Subcutaneous preadipocyte (primary cell): Measurements from ENCODE around the gene BPIFB2. TPM values are rescaled to one million over a fixed set of nuclear protein-coding genes. Genes with fewer than 3 reads are reported as not detected.

Experiments used
- total RNA-seq: library from RNA; depleted of rRNA; stranded (reverse); fragments of >200 nt; gene quantifications from 2 replicates; pipeline ENCODE4 v1.2.3, GENCODE V29; 2012

Gene BPIFB2, protein sequence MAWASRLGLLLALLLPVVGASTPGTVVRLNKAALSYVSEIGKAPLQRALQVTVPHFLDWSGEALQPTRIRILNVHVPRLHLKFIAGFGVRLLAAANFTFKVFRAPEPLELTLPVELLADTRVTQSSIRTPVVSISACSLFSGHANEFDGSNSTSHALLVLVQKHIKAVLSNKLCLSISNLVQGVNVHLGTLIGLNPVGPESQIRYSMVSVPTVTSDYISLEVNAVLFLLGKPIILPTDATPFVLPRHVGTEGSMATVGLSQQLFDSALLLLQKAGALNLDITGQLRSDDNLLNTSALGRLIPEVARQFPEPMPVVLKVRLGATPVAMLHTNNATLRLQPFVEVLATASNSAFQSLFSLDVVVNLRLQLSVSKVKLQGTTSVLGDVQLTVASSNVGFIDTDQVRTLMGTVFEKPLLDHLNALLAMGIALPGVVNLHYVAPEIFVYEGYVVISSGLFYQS
- not detected in 2 replicates for total RNA-seq

DNA sequence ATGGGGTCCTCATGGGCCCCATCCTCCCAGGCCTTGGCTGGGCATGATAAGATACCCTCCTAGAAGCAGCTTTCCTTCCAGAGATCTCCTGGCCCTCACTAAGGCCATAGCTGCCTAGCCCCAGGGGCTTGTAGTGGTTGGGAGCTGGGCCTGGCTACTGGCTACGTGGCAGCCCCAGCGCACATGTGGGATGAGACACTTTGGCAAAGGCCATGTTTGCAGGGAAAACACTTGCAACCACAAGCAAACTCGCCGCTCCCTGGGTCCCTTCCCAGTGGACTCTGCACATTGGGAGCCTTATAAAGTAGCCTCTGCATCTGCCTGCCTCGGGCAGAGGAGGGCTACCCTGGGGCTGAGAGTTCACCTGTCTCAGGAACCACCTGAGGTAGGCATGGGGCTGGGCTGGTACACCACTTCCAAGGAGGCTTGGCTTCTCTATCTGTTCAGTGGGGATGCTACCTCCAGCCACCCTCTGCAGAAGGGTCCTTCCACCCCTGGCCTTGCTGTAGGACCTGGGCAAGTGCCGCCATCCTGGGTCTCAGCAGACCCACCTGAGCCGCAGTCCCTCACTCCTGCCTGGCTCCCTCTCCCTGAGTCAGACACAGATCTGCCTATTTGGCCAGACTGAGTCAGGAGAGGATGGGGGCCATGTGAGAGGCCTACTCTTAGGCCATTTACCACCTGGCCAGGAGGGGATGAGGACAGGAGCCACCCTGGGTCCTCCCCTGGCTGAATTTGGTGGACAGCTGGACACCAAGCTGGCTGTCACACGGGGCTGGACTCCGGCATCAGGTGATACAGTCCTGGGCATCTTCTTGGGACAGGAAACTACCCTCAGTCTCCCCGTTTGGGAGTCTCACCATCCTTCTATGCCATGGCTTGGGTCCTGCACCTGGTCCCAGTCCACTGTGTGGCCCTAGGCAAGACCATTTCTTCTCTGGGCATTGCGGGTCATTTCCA, at the start of gene BPIFB2:
TSS of gene BPIFB2 (plus strand) at position 329 of the 960 bp plus-strand sequence. CDS start 871 bp downstream, outside the sequence.

DNA sequence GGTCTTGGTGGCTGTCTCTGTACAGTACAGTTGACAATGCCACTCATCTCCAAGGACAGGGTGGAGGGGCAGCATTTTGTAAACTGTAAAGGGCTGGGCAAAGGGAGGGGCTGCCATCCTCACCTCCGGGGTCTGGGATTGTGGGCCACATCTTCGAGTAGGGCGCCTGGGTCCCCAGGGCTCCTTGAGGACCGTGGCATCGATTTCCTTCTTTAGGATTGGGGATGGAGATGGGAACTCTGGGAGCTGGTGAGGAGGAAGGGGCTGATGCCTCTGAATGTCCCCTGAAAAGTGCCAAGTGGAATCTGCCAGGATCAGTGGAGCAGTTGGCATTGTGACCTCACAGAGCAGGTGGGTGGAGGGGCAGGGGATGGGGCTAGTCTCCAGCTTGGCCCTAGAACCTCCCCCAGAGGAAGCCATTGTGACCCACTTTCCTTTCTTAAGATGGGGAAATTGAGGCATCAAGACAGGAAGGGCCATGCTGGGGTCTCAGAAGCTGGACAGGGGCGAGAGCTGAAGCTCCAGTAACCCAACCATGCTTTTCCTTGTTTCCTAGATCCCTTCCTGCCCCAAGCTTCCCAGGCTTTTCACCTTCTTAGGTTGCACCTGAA, 3.3 kb upstream of the BPIFB2 start, which contains the start of gene SUN5:
TSS of gene SUN5 (minus strand) at position 293 of the 611 bp plus-strand sequence. CDS start at position 200, 93 bp downstream.

DNA sequence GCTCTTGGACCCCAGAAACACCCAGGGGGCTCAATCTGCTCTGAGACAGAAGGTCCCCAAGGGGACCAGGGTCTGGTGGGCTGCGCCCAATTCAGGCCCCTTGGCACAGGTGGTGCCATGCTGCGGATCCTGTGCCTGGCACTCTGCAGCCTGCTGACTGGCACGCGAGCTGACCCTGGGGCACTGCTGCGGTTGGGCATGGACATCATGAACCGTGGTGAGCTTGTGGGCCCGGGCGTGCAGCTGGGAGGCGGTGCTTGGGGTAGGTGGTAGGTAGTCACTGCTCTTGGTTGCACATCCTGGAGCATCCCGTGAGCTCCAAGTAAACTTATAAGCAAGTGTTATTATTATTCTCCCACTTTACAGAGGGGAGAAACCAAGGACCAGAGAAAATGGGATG, 24.0 kb downstream of the BPIFB2 start, which contains the start of gene BPIFB6:
TSS of gene BPIFB6 (plus strand) at position 118 of the 400 bp plus-strand sequence. CDS start at position 118, 0 bp downstream.

DNA sequence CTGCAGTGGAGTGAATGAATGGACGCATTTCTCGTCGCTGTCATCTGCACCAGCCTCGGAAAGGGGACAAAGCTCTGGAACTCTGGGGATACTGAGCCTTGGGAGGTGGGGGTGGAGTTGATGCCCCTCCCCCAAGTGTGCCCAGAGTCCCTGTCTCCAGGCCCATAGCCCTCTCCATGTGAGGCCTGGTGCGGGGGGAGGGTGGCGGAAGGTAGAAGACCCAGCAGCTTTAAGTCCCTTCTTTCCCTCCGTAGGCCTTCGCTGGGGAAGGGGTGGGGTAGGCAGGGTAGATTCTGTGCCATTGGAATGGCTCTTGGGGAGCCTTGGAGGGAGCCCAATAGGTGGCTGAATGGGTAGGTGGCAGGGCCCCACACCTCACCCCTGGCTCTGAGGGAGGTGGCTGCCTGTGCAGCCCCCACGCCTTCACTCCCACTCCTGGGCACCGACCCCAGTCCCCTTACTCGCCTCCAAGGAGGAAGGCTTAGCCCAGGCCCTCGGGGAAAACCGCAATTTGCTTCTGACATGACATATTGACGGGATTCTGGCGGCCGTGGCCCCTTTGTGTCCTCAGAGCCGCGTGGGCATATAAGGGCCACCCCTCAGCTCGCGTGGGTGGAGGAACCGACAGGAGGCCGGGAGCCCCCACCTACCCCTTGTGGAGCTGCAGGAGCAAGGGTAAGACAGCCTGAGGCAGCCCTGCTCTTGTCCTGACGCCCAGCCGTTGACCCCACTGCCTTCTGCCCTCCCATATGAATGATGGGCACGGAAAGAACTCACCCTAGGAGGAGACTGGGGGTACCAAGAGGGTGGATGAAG, 46.0 kb downstream of the BPIFB2 start, which contains the start of gene BPIFB3:
TSS of gene BPIFB3 (plus strand) at position 613 of the 816 bp plus-strand sequence. CDS start 1,533 bp downstream, outside the sequence.

Other genes with a start within 250 kb of the BPIFB2 start
- gene DNMT3B, start 245.3 kb upstream of the BPIFB2 start, total RNA-seq, result 4.0 and 4.3 TPM in 2 replicates
- 63.2 and 82.3 TPM in 2 replicates for gene MAPRE1, start 187.8 kb upstream of the BPIFB2 start, total RNA-seq
- gene EFCAB8, start 148.8 kb upstream of the BPIFB2 start, total RNA-seq, result under 0.01 TPM in 2 replicates
- gene SUN5, start 3.3 kb upstream of the BPIFB2 start, total RNA-seq, result not detected in 2 replicates
- gene BPIFB6, start 23.9 kb downstream of the BPIFB2 start, total RNA-seq, result not detected in 2 replicates
- gene BPIFB3, start 46.2 kb downstream of the BPIFB2 start, total RNA-seq, result not detected in 2 replicates
- gene BPIFB4, start 71.9 kb downstream of the BPIFB2 start, total RNA-seq, result not detected in 2 replicates
- not detected in 2 replicates for gene BPIFA2, start 160.5 kb downstream of the BPIFB2 start, total RNA-seq
- gene BPIFA3, start 209.6 kb downstream of the BPIFB2 start, total RNA-seq, result not detected in 2 replicates
- not detected in 2 replicates for gene BPIFA1, start 228.3 kb downstream of the BPIFB2 start, total RNA-seq